ENCODE results near the gene TSSK6. TPM values are rescaled to one million over a fixed set of nuclear protein-coding genes. Genes with fewer than 3 reads are reported as not detected.

The TSSK6 gene
- total RNA-seq (2021) (4.7 to 7.8 TPM (median 7.7 TPM) in 3 replicates), Bru-seq, nascent RNA (percentile 51 among the genes with signal in this experiment)
- long read RNA-seq, experiment 1, partial matches to known transcripts, result 0 of 5 reads
- long read RNA-seq, experiment 1, other reads (novel, unspliced or antisense), result 4 of 5 reads
- long read RNA-seq, experiment 2, partial matches to known transcripts, result 8 of 8 reads
- long read RNA-seq, experiment 2, other reads (novel, unspliced or antisense), result 0 of 8 reads
- long read RNA-seq, experiment 3, result 0 reads

GRCh38 chr19:19514881-19515641 lies at the start of gene TSSK6:
Gene TSSK6 (minus strand): TSS chr19:19515548. CDS start chr19:19515427, 121 bp downstream.
- H3K27me3 Mint-ChIP-seq (ENCODE audit: low read depth), result no peaks in the 10 kb centered on the region
- DNase-seq (ENCODE audit: low spot score) (no peak), ATAC-seq (no peak)
- CTCF ChIA-PET, result interaction anchor here (0.5 to 2.5 kb wide), 9 partner anchors 17 to 150 kb away, joined by 3 to 18 read pairs (median 5); partner anchors contain the start of gene GMIP
- peaks cover 11% of the 10 kb centered on the region for H3K36me3 Mint-ChIP-seq
- H3K9me3 Mint-ChIP-seq, result no peaks in the 10 kb centered on the region
- H3K4me3 Mint-ChIP-seq, result peak within 1 kb of the TSS; percentile 90
- POLR2A ChIA-PET, result interaction anchor here (0.5 to 1.3 kb wide), 5 partner anchors 17 to 1501 kb away, joined by 3 to 5 read pairs (median 3); no protein-coding TSS in a partner anchor
- H3K27ac Mint-ChIP-seq, result peak within 1 kb of the TSS; percentile 88
- peaks cover 10% of the 10 kb centered on the region; the same call in 1 of the 2 replicates for H3K4me1 Mint-ChIP-seq
- TF ChIP-seq ATF3 (CRISPR knock-in tag; conservative IDR thresholded peaks at IDR 0.05), result no peak
- TF ChIP-seq SP1 (CRISPR knock-in tag; conservative IDR thresholded peaks at IDR 0.05), result no peak
- TF ChIP-seq GTF2I (CRISPR knock-in tag; conservative IDR thresholded peaks at IDR 0.05), result no peak
- TF ChIP-seq E2F5 (CRISPR knock-in tag; IDR thresholded peaks at IDR 0.05), result no peak
- no peak for TF ChIP-seq ZNF396 (CRISPR knock-in tag; IDR thresholded peaks at IDR 0.05; ENCODE audit: borderline replicate concordance)
- no peak for TF ChIP-seq GRHL2 (CRISPR knock-in tag; IDR thresholded peaks at IDR 0.05; ENCODE audit: insufficient replicate concordance, severe bottlenecking)
- TF ChIP-seq SMAD4 (CRISPR knock-in tag; IDR thresholded peaks at IDR 0.05), result no peak
- TF ChIP-seq CBFB (CRISPR knock-in tag; IDR thresholded peaks at IDR 0.05; ENCODE audit: low read depth), result no peak
- TF ChIP-seq ZNF317 (CRISPR knock-in tag; IDR thresholded peaks at IDR 0.05; ENCODE audit: borderline replicate concordance, low read depth), result no peak
- no peak for TF ChIP-seq HMGA2 (CRISPR knock-in tag; IDR thresholded peaks at IDR 0.05)
- no peak for TF ChIP-seq FOXP1 (CRISPR knock-in tag; IDR thresholded peaks at IDR 0.05; ENCODE audit: borderline replicate concordance)

GRCh38 chr19:19563348-19563848 lies 48.0 kb upstream of the TSSK6 start:
- Mint-ChIP-seq H3K27me3 (ENCODE audit: low read depth) (no peaks in the 10 kb centered on the region), H3K36me3 (peaks cover 5% of the 10 kb centered on the region), H3K27ac (no peak overlapping the region), H3K9me3 (peaks cover 7% of the 10 kb centered on the region), H3K4me1 (peaks cover 10% of the 10 kb centered on the region), H3K4me3 (no peak overlapping the region)
- CTCF ChIA-PET, result interaction anchor here (0.6 to 3.5 kb wide), 3 partner anchors 9 to 409 kb away, joined by 3 to 18 read pairs (median 11); no protein-coding TSS in a partner anchor
- DNase-seq (ENCODE audit: low spot score), result no peak
- ATAC-seq, result no peak
- POLR2A ChIA-PET, result no interaction called here
- TF ChIP-seq MXD4 (CRISPR knock-in tag; IDR thresholded peaks at IDR 0.05; ENCODE audit: borderline replicate concordance) (no peak), NFATC4 (CRISPR knock-in tag; IDR thresholded peaks at IDR 0.05) (no peak), ZNF512 (CRISPR knock-in tag; IDR thresholded peaks at IDR 0.05; ENCODE audit: borderline replicate concordance) (no peak), ZNF532 (CRISPR knock-in tag; IDR thresholded peaks at IDR 0.05; ENCODE audit: borderline replicate concordance) (no peak), E2F5 (CRISPR knock-in tag; IDR thresholded peaks at IDR 0.05) (no peak), CTCF (IDR thresholded peaks at IDR 0.05) (no peak), CREM (CRISPR knock-in tag; IDR thresholded peaks at IDR 0.05) (no peak), E2F4 (CRISPR knock-in tag; IDR thresholded peaks at IDR 0.05; ENCODE audit: borderline replicate concordance, low read depth) (no peak), PREB (CRISPR knock-in tag; IDR thresholded peaks at IDR 0.05; ENCODE audit: borderline replicate concordance) (no peak), FOXP1 (CRISPR knock-in tag; IDR thresholded peaks at IDR 0.05; ENCODE audit: borderline replicate concordance) (no peak)
